HG03575 (cell line): ENCODE data around the gene ENKUR.
"Not testable (repeated sequence)": the region's sequence is repeated elsewhere in the genome, so short reads cannot be mapped to it uniquely, and the experiment has no call there.

Experiments used
- ATAC-seq: cut with Tn5 transposase; IDR thresholded peaks from one replicate; pipeline ENCODE4 v1.9.1; 2021; ENCODE audit not compliant: unreplicated experiment, insufficient number of reproducible peaks, low FRiP score; ENCODE audit errors: extremely low read depth

The ENKUR gene

GRCh38 chr10:24983130-24983529, 32.8 kb downstream of the ENKUR start:
- no peak for ATAC-seq

- ATAC-seq, result no peak
Measured at GRCh38 chr10:24982319-24983112, 33.4 kb downstream of the ENKUR start.

- no peak for ATAC-seq
Measured at GRCh38 chr10:24981161-24981710, 34.7 kb downstream of the ENKUR start.

- no peak for ATAC-seq
Measured at GRCh38 chr10:24979685-24980084, 36.3 kb downstream of the ENKUR start.

DNA sequence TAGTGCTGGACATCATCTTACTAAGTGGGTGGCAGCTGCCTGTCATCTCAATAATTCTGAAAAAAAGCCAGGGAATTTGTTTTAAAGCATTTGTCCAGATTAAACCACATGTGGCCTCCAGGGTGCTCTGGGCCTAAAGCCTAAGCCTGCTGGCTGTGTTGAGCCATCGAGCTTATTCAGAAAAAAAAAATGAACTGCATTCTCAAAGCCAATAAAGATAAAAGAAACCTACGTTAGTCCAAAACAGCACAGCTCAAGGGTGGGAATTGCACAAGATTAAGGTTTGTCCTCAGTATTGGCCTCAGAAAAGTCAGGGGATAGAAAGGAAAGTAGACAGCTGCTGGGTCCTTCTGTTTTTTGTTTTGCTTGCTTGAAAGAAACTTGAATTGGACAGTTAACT, 41.0 kb downstream of the ENKUR start:
- no peak for ATAC-seq

GRCh38 chr10:24973163-24973562, 42.8 kb downstream of the ENKUR start:
- ATAC-seq, result no peak

- no peak for ATAC-seq
Measured at GRCh38 chr10:24971374-24971773, 44.6 kb downstream of the ENKUR start.

- no peak for ATAC-seq
Measured at GRCh38 chr10:24969841-24970281, 46.1 kb downstream of the ENKUR start.

- not testable (repeated sequence) for ATAC-seq
Measured at GRCh38 chr10:24968951-24969350, 47.0 kb downstream of the ENKUR start.

GRCh38 chr10:24968349-24968748, 47.6 kb downstream of the ENKUR start:
- no peak for ATAC-seq

GRCh38 chr10:24966962-24967481, 48.9 kb downstream of the ENKUR start:
- ATAC-seq, result no peak

GRCh38 chr10:24965051-24965450, 50.9 kb downstream of the ENKUR start:
- no peak for ATAC-seq

- ATAC-seq, result no peak
Measured at GRCh38 chr10:24963521-24964041, 52.4 kb downstream of the ENKUR start.

DNA sequence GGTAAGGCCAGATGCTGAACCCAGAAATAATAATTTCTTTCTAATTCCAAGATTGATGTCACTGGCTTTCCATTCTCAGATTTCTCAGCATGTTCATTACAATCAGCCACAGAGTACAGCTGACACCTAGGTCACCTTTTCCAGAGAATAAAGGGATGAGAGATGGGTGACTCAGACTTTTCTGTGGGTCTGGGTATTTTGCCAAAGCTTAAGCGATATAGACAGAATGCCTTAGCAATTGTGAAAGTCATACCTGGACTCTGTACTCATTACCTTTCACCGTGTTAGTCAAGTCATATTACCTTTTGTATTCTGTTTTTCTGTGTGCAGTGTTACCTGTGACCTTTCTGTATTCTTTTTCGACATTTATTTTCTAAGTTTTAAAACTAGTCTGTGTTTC, 53.0 kb downstream of the ENKUR start:
- no peak for ATAC-seq

- ATAC-seq, result no peak
Measured at GRCh38 chr10:24961582-24961981, 54.4 kb downstream of the ENKUR start.

DNA sequence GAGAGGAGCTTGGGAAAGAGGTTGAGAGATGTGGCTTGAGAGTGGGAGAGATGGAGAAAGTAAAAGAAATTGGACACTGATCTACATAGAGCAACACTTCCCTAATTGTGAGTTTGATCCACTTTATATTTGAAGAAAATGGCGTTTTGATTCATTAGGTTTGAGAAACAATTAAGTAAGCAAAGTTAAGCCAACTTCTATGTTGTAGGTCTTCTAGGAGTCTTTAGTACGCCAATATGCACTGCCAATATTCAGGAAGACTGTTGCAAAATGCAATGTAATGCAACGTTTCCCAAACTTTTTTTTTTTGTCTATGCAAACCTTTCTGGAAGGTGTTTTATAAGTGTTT, 56.6 kb downstream of the ENKUR start:
- ATAC-seq, result no peak

DNA sequence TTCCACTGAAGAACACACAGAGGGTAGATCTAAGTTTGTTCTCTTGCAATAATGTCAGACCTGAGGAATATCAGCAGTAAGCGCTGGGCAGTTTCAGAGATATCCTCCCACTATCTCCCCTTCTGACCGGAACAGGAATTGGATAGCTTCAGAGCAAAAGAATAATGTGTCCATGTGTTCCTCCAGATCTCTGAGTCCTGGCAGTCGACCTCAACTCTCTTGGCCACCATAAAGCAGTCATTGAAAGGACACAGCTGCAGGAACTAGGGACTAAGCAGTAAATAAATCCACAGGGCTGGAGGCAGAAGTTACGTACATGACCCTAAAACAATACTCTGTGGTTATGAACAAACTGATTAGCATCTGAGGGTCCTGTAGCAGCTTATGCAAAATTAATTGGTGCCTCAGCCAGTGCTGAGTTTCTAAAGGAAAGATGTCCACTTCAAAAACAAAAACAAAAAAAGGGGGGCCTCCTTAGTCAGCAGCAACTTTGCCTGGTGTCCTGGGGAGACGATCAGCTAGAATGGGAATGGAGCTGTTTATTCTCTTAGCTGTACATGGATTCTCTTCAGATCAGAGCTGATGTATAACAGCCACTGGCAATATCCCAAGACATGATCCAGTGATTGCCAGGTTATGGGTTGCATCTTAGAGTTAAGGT, 57.1 kb downstream of the ENKUR start:
- no peak for ATAC-seq

- ATAC-seq, result no peak
Measured at GRCh38 chr10:24958091-24958720, 57.8 kb downstream of the ENKUR start.

DNA sequence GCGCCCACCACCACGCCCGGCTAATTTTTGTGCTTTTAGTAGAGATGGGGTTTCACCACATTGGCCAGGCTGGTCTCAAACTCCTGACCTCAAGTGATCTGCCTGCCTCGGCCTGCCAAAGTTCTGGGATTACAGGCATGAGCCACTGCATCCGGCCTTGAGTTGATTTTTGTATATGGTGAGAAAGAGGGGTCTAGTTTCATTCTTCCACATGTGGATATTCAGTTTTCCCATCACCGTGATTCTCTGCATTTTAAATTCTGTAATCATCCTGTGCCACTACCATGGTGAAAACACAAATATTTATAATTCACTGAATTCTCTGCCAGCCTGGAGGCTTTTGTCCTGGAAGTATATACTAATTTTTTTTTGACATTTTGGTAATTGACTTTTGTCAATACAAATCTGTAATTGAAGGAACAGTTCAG, 58.3 kb downstream of the ENKUR start:
- not testable (repeated sequence) for ATAC-seq
